GM12892 (cell line): ENCODE results near the gene MGAT5.

Experiments
- POLR2A ChIP-seq: IDR thresholded peaks from 2 replicates; pipeline ENCODE4 v1.6.1; 2011; ENCODE audit warnings: low read depth, low read length, control low read depth
- POLR2AphosphoS5 ChIP-seq: IDR thresholded peaks from 2 replicates; pipeline ENCODE4 v1.6.1; 2011; ENCODE audit warnings: low read depth, low read length, control low read depth
- TAF1 ChIP-seq: IDR thresholded peaks from 2 replicates; pipeline ENCODE4 v1.6.1; 2011; ENCODE audit warnings: low read depth, mild to moderate bottlenecking, control low read depth, low read length, borderline replicate concordance

DNA sequence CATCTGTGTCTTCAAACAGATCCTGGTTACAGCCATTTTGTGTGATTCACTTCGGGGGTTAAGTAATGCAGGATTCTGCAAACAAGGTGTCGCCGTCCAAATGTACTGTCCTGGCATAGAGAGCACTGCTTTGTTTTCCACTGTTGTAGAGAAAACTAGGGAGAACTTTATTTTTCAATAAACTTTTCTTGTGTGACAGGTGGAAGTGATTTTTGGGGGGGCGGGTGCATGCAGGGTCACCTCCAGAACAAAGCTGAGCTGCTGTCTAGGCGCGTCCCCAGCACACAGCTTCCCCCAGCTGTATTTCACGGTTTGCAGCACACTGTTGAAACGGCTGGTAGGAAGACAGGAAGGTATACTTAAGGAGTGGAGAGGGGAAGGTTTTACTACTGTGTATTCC, 200.6 kb downstream of the MGAT5 start:
- TF ChIP-seq POLR2AphosphoS5 = no peak
- no peak for TF ChIP-seq POLR2A
- TF ChIP-seq TAF1 = no peak
